Endothelial cell of umbilical vein (primary cell): ENCODE results near the gene C2orf42. TPM values are rescaled to one million over a fixed set of nuclear protein-coding genes. Genes with fewer than 3 reads are reported as not detected.

Experiments
- BruUV-seq: library from RNA; stranded (reverse); fragments of 400-500 nt; replicated peaks from 2 replicates; lab custom pipeline; 2021; lab: Mats Ljungman, UMichigan
- CTCF ChIA-PET: fragments of 300-600, 350-600 bp; sonication (Branson Sonifier 250); formaldehyde crosslinking; loops from one replicate; lab custom pipeline; 2021; ENCODE audit warnings: antibody characterized with exemption, inconsistent platforms; lab: Charles Lee
- POLR2A ChIA-PET: fragments of 300-600, 350-600 bp; sonication (Branson Sonifier 250); formaldehyde crosslinking; loops from one replicate; lab custom pipeline; 2021; ENCODE audit warnings: antibody characterized with exemption, inconsistent platforms; lab: Charles Lee
- DNase-seq: peaks from one replicate; pipeline ENCODE4 v3.0.0-alpha.2; 2011; ENCODE audit warnings: low read depth, low spot score
- FAIRE-seq: peaks from 2 replicates; lab custom pipeline; 2011; peaks lifted over from hg19 to GRCh38; lab: Jason Lieb, UNC
- H2AFZ ChIP-seq: 2 replicates; pipeline ENCODE4 v1.6.0; 2012; ENCODE audit warnings: low read depth, low read length, control low read depth, inconsistent platforms
- H3K27ac ChIP-seq: 2 replicates; pipeline ENCODE4 v1.5.1; 2011; ENCODE audit warnings: low read depth, mild to moderate bottlenecking, control low read depth, low read length, moderate library complexity; ENCODE audit not compliant: insufficient read depth
- H3K27me3 ChIP-seq, 2 experiments: 2 replicates each; pipeline versions ENCODE4 v1.6.0 to v1.6.1; 2011; ENCODE audit warnings: low read length in 2 of 2, mixed read lengths in 1 of 2; ENCODE audit not compliant: control insufficient read depth in 2 of 2, insufficient read depth in 2 of 2
- H3K36me3 ChIP-seq, 2 experiments: 2 replicates in 1 of 2; 3 replicates in 1 of 2; pipeline ENCODE4 v1.5.1; 2011; ENCODE audit warnings: low read length in 2 of 2, mild to moderate bottlenecking in 1 of 2, moderate library complexity in 1 of 2; ENCODE audit not compliant: control insufficient read depth in 2 of 2, insufficient read depth in 2 of 2; ENCODE audit errors: extremely low read depth in 1 of 2
- H3K4me1 ChIP-seq: 3 replicates; pipeline ENCODE4 v1.5.1; 2011; ENCODE audit warnings: mild to moderate bottlenecking, low read length; ENCODE audit not compliant: control insufficient read depth, insufficient read depth; ENCODE audit errors: extremely low read depth
- H3K4me2 ChIP-seq: 2 replicates; pipeline ENCODE4 v1.6.1; 2011; ENCODE audit warnings: low read length, control low read depth, mixed read lengths; ENCODE audit not compliant: insufficient read depth
- H3K4me3 ChIP-seq, 3 experiments: fragments of 200-600 bp in 1 of 3; sonication (generic), shearing (Covaris generic) in 1 of 3; replicated peaks in 1 of 3; 2 replicates each; pipeline ENCODE4 v1.5.1; 2011 to 2016; ENCODE audit warnings: control low read depth in 3 of 3, low read length in 3 of 3, mild to moderate bottlenecking in 2 of 3, inconsistent platforms in 1 of 3, low read depth in 1 of 3, moderate library complexity in 1 of 3; ENCODE audit not compliant: insufficient read depth in 1 of 3
- H3K79me2 ChIP-seq: 2 replicates; pipeline ENCODE4 v1.6.0; 2012; ENCODE audit warnings: low read length, inconsistent platforms; ENCODE audit not compliant: control insufficient read depth, insufficient read depth
- H3K9ac ChIP-seq: replicated peaks from 2 replicates; pipeline ENCODE3; 2011; ENCODE audit warnings: low read length, control low read depth; ENCODE audit not compliant: insufficient read depth; ENCODE audit errors: extremely low read depth
- H3K9me1 ChIP-seq: replicated peaks from 3 replicates; pipeline ENCODE4 v1.6.0; 2011; ENCODE audit warnings: mild to moderate bottlenecking, low read length; ENCODE audit not compliant: control insufficient read depth, insufficient read depth; ENCODE audit errors: extremely low read depth
- H3K9me3 ChIP-seq: replicated peaks from 2 replicates; pipeline ENCODE4 v1.5.1; 2012; ENCODE audit warnings: low read length, inconsistent platforms; ENCODE audit not compliant: control insufficient read depth, insufficient read depth
- H4K20me1 ChIP-seq: replicated peaks from 2 replicates; pipeline ENCODE3; 2011; ENCODE audit warnings: mild to moderate bottlenecking, low read length; ENCODE audit not compliant: control insufficient read depth, insufficient read depth; ENCODE audit errors: extremely low read depth
- EZH2 ChIP-seq: IDR thresholded peaks from 2 replicates; pipeline ENCODE4 v1.6.1; 2012; ENCODE audit warnings: borderline replicate concordance, low read depth, mild to moderate bottlenecking, moderate library complexity, low read length, inconsistent platforms; ENCODE audit not compliant: severe bottlenecking
- FOS ChIP-seq: IDR thresholded peaks from 2 replicates; pipeline ENCODE4 v1.6.1; 2011; ENCODE audit warnings: mild to moderate bottlenecking, low read length, moderate library complexity, borderline replicate concordance; ENCODE audit not compliant: insufficient read depth
- GATA2 ChIP-seq: IDR thresholded peaks from 2 replicates; pipeline ENCODE4 v1.7.0; 2011; ENCODE audit warnings: low read depth, mild to moderate bottlenecking, moderate library complexity, mixed read lengths, low read length; ENCODE audit not compliant: insufficient read length, insufficient read depth
- JUN ChIP-seq: IDR thresholded peaks from 2 replicates; pipeline ENCODE4 v1.6.1; 2011; ENCODE audit warnings: borderline replicate concordance, low read depth; ENCODE audit not compliant: insufficient read length, insufficient read depth
- MYC ChIP-seq: IDR thresholded peaks from one replicate; pipeline ENCODE4 v1.6.1; 2011; ENCODE audit warnings: mild to moderate bottlenecking, low read depth, low read length
- POLR2A ChIP-seq: IDR thresholded peaks from 2 replicates; pipeline ENCODE4 v1.6.1; 2012; ENCODE audit warnings: low read depth, mild to moderate bottlenecking, control low read depth, low read length
- POLR2AphosphoS5 ChIP-seq: IDR thresholded peaks from 2 replicates; pipeline ENCODE4 v1.6.1; 2012; ENCODE audit warnings: low read depth, mild to moderate bottlenecking, control low read depth, low read length, moderate library complexity; ENCODE audit not compliant: insufficient read depth
- dilution Hi-C: fragments of 300-500 bp; cut with MboI; formaldehyde crosslinking; loops from one replicate; pipeline ENCODE4 v1.15.0; 2019; ENCODE audit warnings: low sequenced_read_pairs; ENCODE audit not compliant: extremely low pct_ligation_motif_present
- intact Hi-C: fragments of 100-400 bp; cut with micrococcal nuclease; formaldehyde crosslinking; loops from one replicate; pipeline ENCODE4 v1.10.0; 2022
- polyA plus RNA-seq, 4 experiments: library from polyadenylated mRNA; depleted of rRNA in 3 of 4; stranded (reverse) in 3 of 4; unstranded in 1 of 4; fragments of >200 nt; gene quantifications; 2 replicates each; pipeline versions ENCODE4 v1.2.1 to v1.2.3, GENCODE V29; 2011 to 2012; ENCODE audit warnings: missing spikeins in 1 of 4
- total RNA-seq: library from RNA; stranded (reverse); gene quantifications from 2 replicates; pipeline ENCODE4 v1.2.3, GENCODE V29; 2021
- TF ChIP-seq, protein P1 (sequence below): IDR thresholded peaks from 2 replicates; pipeline ENCODE4 v1.6.1; 2011; ENCODE audit not compliant: insufficient read depth, insufficient read length
- TF ChIP-seq, protein P2 (sequence below), 2 donors: IDR thresholded peaks; 1 replicate in 1 of 2; 2 replicates in 1 of 2; pipeline ENCODE4 v1.5.1; 2011; ENCODE audit warnings: low read length in 2 of 2, mild to moderate bottlenecking in 2 of 2, moderate library complexity in 2 of 2, control low read depth in 1 of 2, inconsistent platforms in 1 of 2, low read depth in 1 of 2; ENCODE audit not compliant: insufficient read depth in 1 of 2; ENCODE audit errors: extremely low read depth in 1 of 2

C2orf42 gene
- total and polyA plus RNA-seq, 2 donors (not counting 3 experiments of a cell fraction or from before 2014, with no cell fraction given): 7.9 to 13.1 TPM

DNA sequence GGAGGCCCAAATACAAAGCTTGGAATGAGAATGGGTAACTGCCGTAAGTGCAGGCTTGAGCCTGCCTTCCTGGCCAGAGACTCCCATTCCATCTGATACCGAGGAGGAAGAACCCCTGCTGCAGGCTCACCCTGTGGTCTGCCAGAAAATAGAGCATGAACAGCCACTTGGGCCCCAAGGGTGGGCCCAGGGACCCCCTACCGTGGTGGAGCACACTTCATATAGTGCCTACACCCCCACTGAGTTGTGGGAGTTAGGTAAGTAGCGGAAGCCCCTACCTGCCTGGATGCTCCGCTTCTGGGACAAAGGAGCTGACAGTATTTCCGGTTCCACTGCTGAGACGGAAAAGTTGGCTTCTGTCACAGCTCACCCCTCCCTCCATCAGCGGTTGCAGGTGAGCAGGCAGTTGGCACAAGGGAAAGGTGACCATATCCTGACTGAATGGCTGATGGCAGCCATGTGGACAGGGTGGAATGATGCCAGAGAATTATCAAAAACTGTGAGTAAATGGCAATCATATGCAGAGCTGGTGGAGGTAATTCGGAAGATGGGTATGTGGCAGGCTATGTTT, 11.5 kb upstream of the C2orf42 start:
- dilution Hi-C loops (no loop called here), intact Hi-C loops (no loop called here)
- POLR2A ChIA-PET: interaction anchor here (0.6 kb wide), 2 partner anchors 9 to 288 kb away, joined by 3 to 5 read pairs; no protein-coding TSS in a partner anchor
- Histone ChIP-seq H3K9me3 (no peaks in the 10 kb centered on the region), H3K79me2 (no peaks in the 10 kb centered on the region), H4K20me1 (no peaks in the 10 kb centered on the region), H3K9ac (no peak overlapping the region), H3K27ac (no peak overlapping the region), H3K4me2 (no peak overlapping the region), H3K9me1 (no peaks in the 10 kb centered on the region), H3K36me3 (no peaks in the 10 kb centered on the region), H2AFZ (no peak overlapping the region), H3K4me1 (no peaks in the 10 kb centered on the region), H3K27me3 (no peaks in the 10 kb centered on the region), H3K4me3 (no peak overlapping the region)
- CTCF ChIA-PET: interaction anchor here (1.4 kb wide), 1 partner anchor 24 kb away, joined by 4 read pairs; no protein-coding TSS in a partner anchor
- FAIRE-seq: no peak
- TF ChIP-seq GATA2 (no peak), POLR2AphosphoS5 (no peak), FOS (no peak), EZH2 (no peak), MYC (no peak), POLR2A (no peak), JUN (no peak)
- TF ChIP-seq, protein P1, sequence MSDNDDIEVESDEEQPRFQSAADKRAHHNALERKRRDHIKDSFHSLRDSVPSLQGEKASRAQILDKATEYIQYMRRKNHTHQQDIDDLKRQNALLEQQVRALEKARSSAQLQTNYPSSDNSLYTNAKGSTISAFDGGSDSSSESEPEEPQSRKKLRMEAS: no peak
- DNase-seq: no peak
- no TSS peak for BruUV-seq

DNA sequence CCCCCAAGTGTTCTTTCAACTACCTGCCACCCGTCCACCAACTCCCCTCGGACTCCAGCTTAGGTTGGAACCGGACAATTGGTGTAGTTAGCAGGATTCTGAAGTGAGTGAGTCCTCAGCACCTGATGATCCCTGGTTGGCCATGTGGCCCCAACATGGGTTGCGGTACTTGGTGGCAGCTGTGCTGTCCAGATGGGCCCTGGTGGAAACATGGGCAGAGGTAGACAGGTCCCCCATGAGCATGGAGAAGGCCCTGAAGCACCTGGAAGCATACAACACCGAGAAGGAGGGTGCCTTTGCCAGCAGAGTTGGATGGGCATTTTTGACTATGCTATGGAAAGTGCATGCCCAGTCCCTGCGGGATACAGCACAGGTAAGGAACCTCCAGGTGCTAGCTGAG, 11.0 kb upstream of the C2orf42 start:
- Histone ChIP-seq H2AFZ (no peak overlapping the region), H3K79me2 (no peaks in the 10 kb centered on the region), H3K27ac (no peak overlapping the region), H3K4me3 (no peak overlapping the region), H3K36me3 (no peaks in the 10 kb centered on the region), H3K9ac (no peak overlapping the region), H4K20me1 (no peaks in the 10 kb centered on the region), H3K4me1 (no peaks in the 10 kb centered on the region), H3K4me2 (no peak overlapping the region), H3K9me3 (no peaks in the 10 kb centered on the region), H3K27me3 (no peaks in the 10 kb centered on the region), H3K9me1 (no peaks in the 10 kb centered on the region)
- intact Hi-C loops: no loop called here
- no TSS peak for BruUV-seq
- TF ChIP-seq, protein P1: no peak
- TF ChIP-seq EZH2 (no peak), POLR2AphosphoS5 (no peak), FOS (no peak), MYC (no peak), GATA2 (no peak), JUN (no peak), POLR2A (no peak)
- TF ChIP-seq, protein P2, sequence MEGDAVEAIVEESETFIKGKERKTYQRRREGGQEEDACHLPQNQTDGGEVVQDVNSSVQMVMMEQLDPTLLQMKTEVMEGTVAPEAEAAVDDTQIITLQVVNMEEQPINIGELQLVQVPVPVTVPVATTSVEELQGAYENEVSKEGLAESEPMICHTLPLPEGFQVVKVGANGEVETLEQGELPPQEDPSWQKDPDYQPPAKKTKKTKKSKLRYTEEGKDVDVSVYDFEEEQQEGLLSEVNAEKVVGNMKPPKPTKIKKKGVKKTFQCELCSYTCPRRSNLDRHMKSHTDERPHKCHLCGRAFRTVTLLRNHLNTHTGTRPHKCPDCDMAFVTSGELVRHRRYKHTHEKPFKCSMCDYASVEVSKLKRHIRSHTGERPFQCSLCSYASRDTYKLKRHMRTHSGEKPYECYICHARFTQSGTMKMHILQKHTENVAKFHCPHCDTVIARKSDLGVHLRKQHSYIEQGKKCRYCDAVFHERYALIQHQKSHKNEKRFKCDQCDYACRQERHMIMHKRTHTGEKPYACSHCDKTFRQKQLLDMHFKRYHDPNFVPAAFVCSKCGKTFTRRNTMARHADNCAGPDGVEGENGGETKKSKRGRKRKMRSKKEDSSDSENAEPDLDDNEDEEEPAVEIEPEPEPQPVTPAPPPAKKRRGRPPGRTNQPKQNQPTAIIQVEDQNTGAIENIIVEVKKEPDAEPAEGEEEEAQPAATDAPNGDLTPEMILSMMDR (IDR thresholded peaks at IDR 0.05; ENCODE audit: extremely low read depth in 1 of 2, insufficient read depth in 1 of 2, low read depth in 1 of 2, low read length in 2 of 2): no peak
- DNase-seq: no peak
- FAIRE-seq: no peak
- ChIA-PET POLR2A (no interaction called here), CTCF (no interaction called here)
- dilution Hi-C loops: no loop called here
